NCI-H146 treated with DMSO at 0.1 percent for 48 hours (cell line): ENCODE measurements around the gene SLC26A5.
"Not testable (repeated sequence)": the region's sequence is repeated elsewhere in the genome, so short reads cannot be mapped to it uniquely, and the experiment has no call there.

Source experiments
- DNase-seq: peaks from one replicate; lab custom pipeline; 2025; ENCODE audit not compliant: unreplicated experiment; lab: John Stamatoyannopoulos, UW

The SLC26A5 gene, protein sequence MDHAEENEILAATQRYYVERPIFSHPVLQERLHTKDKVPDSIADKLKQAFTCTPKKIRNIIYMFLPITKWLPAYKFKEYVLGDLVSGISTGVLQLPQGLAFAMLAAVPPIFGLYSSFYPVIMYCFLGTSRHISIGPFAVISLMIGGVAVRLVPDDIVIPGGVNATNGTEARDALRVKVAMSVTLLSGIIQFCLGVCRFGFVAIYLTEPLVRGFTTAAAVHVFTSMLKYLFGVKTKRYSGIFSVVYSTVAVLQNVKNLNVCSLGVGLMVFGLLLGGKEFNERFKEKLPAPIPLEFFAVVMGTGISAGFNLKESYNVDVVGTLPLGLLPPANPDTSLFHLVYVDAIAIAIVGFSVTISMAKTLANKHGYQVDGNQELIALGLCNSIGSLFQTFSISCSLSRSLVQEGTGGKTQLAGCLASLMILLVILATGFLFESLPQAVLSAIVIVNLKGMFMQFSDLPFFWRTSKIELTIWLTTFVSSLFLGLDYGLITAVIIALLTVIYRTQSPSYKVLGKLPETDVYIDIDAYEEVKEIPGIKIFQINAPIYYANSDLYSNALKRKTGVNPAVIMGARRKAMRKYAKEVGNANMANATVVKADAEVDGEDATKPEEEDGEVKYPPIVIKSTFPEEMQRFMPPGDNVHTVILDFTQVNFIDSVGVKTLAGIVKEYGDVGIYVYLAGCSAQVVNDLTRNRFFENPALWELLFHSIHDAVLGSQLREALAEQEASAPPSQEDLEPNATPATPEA

GRCh38 chr7:103446049-103446520 lies at the start of gene SLC26A5:
SLC26A5 (minus strand) TSS chr7:103446207; CDS start chr7:103421514, 24,693 bp downstream.
- DNase-seq = no peak

DNA sequence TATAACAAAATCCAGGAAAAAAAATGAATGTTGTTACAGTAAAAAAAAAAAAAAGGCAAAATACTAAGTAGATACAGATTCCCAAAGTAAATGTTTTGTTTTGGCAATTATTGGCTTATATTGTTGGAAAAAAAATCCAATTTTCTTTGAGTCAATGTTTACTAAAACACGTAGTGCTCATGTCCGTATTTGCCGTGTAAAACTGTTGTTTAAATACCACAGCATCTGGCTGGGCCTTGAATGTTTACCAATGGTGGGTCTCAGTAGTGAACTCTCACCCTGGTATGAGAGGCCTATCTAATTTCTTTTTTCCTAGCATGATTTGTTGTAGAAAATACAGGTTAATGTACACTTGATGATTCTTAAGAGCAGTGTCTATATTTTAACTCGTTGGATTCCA lies 41.4 kb upstream of the SLC26A5 start:
- DNase-seq = peak; percentile 22

- not testable (repeated sequence) for DNase-seq
These were observed 40.9 kb upstream of the SLC26A5 start for GRCh38 chr7:103486873-103487272.

GRCh38 chr7:103480771-103481170 lies 34.8 kb upstream of the SLC26A5 start:
- DNase-seq = no peak

DNA sequence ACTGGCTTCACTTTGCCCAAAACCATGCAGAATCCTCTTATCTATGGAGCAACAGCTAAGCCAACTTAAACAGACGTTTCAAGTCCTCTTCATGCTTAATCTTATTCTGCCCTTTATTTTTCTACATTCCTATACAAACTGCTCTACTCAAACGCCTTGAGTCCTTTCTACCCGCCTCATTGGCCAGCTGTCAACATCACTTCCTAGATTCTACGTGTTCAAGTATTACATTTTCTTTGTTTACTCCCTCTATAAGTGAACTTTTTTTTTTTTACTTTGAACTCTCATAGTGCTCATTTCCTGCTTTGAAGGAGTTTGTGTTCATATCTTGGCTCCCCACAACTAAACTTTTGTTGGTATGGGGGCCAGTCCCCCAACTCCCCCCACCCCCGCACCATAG lies 28.9 kb upstream of the SLC26A5 start:
- no peak for DNase-seq

DNA sequence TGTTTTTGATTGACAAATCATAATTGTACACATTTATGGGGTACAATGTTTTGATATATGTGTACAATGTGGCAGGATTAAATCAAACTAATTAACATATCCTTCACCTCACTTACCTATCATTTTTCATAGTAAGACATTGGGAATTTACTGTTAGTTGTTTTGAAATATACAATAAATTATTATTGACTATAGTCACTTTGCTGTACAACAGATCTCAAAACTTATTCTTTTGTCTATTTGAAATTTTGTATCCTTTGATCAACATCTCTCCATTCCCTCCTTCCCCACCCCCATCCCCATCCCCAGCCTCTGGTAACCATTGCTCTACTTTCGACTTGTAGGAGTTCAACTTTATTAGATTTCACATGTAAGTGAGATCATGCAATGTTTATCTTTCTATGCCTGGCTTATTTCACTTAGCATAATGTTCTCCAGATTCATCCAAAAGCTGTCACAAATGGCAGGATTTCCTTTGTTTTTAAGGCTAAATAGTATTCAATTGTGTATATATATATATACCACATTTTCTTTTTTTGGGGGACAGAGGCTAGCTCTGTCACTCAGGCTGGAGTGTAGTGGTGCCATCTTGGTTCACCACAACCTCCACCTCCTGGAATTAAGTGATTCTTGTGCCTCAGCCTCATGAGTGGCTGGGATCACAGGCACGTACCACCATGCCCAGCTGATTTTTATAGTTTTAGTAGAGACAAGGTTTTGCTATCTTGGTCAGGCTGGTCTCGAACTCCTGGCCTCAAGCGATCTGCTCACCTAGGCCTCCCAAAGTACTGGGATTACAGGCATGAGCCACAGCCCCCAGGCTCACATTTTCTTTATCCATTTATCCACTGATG lies 23.3 kb upstream of the SLC26A5 start:
- no peak for DNase-seq

DNA sequence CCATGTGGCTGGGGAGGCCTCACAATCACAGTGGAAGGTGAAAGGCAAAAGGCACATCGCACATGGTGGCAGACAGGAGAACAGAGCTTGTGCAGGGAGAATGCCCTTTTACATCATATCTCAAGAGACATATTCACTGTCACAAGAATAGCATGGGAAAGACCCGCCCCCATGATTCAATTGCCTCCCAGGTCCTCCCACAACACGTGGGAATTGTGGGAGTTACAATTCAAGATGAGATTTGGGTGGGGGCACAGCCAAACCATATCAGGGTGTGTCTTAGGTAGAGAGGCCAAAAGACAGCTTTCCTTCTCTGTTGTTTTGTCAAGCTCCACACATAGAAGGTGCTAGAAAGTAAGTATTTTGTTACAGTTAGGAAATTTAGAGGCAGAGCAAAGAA lies 20.8 kb upstream of the SLC26A5 start:
- no peak for DNase-seq

DNA sequence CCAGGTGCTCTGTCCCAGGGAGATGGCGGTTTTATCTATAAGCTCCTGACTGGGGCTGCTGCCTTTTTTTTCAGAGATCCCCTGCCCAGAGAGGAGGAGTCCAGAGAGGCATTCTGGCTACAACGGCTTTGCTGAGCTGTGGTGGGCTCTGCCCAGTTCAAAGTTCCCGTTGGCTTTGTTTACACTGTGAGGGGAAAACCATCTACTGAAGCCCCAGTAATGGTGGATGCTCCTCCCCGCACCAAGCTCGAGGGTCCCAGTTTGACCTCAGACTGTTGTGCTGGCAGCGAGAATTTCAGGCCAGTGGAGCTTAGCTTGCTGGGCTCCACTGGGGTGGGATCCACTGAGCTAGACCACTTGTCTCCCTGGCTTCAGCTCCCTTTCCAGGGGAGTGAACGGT lies 16.4 kb upstream of the SLC26A5 start:
- no peak for DNase-seq

DNA sequence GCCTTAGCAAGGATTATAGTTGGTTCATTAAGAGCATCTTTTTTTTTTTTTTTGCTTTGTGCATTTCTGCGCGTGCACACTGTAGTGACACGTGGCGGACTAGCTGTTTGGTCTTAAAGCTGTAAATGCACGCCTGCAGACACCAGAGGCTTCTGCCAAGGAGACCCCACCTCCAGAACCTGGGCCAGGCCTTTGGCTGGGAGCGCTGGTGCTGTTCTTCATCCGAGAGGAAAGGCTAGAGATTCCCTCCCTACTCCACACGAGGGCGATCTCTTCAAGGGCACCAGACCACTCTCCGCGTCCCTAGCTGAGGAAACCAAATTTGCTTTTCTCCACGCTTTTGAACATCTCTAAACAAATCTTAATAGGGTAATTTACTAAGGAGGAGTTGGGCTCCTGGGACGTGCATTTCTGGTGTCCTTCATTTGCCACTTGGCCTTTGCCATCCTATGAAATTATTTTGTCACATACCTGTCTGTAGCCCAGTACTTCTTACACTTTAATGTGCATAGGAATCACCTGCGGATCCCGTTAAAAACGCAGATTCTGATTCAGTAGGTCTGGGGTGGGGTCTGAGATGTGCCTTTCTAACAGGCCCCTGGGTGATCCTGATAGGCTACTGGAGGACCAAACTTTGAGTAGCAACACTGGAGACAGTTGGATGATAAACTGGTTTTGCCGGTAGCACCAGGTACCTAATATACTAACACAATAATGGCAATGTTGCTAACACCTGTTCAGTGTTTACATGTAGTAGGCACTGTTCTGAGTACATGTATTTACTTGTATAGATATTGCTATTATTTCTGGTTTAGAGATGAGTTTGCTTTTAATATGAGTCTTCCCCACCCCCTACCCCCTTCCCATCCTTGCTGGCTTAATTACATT lies 1.3 kb upstream of the SLC26A5 start:
- peak; percentile 47 for DNase-seq

DNA sequence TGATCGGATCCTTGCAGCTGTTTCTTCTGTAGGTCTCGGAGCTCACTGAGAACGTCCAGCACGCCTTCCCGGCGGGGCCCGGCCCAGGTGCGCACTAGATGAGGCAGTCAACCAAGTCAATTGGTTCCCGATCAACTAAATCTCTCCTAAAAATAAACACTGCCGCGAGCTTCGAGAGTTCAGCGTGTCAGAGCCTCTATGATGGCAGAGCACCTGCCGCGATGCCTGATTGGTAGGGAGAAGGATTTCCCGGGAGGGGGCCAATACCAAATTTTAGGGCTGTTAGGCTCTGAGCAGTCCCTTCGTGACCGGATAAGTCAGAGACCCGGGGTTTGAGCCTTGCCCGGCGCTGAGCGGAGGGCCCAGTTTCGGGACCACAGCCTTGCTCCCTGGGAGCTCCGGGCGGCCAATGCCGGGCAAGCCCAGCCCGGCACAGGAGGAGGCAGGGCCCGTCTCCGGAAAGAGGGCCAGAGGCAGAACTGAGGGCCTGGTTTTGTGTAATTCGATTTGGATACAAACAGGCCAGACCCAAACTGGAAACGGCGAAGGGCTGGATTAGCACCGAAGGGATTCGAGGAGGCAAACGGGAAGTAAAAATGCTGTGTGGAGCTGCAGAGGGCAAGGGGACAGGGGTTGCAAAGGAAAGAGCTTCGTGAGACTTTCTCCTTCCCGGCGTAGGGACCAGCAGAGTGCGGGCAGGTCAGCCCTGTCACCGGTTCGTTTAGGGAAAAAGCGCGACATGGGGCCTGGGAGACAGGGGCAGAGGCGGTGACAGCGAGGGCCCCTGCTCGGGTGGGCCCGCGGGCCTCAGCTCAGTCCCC lies 569 bp downstream of the SLC26A5 start:
- no peak for DNase-seq

DNA sequence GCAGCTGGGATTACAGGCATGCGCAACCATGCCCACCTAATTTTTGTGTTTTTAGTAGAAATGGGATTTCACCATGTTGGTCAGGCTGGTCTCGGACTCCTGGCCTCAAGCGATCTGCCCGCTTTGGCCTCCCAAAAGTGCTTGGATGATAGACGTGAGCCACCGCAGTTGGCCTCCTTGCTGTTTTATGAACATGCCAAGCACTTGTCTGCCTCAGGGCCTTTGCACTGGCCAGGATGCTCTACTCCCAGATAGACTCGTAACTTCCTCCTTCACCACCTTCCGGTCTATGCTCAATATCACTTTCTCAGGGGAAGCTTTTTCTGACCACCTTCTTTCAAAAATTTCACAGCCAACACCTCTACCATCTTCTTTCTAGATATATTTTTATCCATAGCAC lies 6.3 kb downstream of the SLC26A5 start:
- no peak for DNase-seq

DNA sequence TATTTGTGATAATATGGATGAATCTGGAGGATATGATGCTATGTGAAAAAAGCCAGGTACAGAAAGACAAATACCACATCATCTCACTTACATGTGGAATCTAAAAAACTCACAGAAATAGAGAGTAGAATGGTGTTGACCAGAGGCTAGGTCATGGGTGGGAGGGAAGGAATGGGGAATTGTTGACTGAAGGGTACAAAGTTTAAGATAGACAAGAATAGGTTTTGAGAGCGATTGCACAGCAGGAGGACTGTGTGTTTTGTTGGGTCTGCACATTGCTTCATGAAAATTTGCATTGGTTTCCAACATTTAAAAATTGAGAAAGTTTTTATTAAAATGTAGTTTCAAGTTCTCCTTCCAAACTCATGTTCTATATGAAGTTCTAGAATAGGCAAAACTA lies 8.4 kb downstream of the SLC26A5 start:
- no peak for DNase-seq

GRCh38 chr7:103432712-103433111 lies 13.3 kb downstream of the SLC26A5 start:
- no peak for DNase-seq

DNA sequence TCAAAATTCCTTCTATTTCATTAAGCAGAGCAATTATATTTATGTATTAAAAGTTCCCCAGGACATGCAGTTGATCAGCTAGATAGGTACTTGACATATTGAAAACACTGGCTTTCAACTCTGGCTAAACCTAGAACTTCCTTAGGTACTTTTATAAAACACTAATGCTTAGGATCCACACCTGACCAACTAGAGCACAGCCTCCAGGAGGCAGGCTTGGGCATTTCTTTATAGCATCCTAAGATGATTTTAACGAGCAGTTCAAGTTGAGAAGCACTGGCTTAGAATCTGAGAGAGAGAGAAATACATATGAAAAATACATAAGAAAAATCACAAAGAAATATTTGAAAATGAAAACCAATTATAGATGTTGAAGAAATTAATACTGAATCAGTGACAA lies 20.8 kb downstream of the SLC26A5 start:
- DNase-seq = no peak

- DNase-seq = no peak
These were observed 22.4 kb downstream of the SLC26A5 start for GRCh38 chr7:103423467-103424179.

DNA sequence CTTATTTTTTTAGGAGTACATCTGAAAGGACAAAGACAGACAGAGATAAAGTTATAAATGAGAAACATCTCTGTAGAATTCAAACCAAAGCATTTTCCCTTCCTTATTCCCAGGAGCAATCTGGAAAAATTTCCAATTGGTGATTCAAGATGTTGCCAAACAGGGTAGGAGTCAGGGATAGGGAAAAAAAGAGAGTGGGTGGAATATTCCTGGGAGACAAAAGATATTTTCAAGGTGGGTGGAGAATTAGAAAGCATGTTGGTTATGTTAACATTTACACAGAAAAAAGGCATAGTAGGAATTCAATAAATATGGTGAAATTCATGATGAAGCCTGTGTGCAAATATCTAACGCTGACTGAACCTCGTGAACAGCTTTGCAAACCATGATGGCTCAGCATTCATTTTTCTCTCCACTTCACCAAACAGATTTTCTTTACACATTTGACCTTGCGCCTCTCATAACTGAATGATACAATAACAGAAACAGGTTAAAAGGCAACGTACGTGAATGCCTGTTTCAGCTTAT lies 25.1 kb downstream of the SLC26A5 start:
- DNase-seq = no peak

- DNase-seq = no peak
These were observed 27.8 kb downstream of the SLC26A5 start for GRCh38 chr7:103418241-103418640.

DNA sequence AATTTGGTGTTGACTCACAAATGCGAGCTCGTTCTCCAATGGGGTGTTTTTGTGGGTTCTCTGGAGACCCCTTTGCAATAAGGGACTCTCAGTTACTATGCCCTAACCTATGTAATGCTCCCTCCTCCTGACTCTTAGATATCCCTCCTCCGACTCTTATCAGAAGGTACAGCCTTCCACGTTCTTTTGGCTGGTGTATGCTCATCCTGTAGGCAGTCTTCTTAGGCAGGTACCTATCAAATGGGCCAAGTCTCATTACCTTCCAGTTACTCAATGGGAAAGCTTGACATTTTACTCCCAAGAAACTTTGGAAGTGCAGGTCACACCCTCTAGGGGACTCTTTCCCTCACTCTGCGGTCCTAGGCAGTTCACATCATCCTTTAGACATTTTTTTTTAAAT lies 32.6 kb downstream of the SLC26A5 start:
- DNase-seq = no peak

GRCh38 chr7:103412151-103412550 lies 33.9 kb downstream of the SLC26A5 start:
- no peak for DNase-seq
